HepG2 (cell line): ENCODE data around the gene DFFA.

Source experiments
- CTCF ChIP-seq: sonication (generic); formaldehyde crosslinking; IDR thresholded peaks from 2 replicates; pipeline ENCODE4 v1.5.0; 2020; ENCODE audit warnings: mild to moderate bottlenecking, missing genetic modification reagents, moderate library complexity
- JUND ChIP-seq: sonication (generic); formaldehyde crosslinking; IDR thresholded peaks from 2 replicates; pipeline ENCODE4 v1.8.0; 2022; ENCODE audit warnings: mild to moderate bottlenecking, missing genetic modification reagents
- RNF219 ChIP-seq: sonication (generic); formaldehyde crosslinking; IDR thresholded peaks from 2 replicates; pipeline ENCODE4 v1.5.0; 2020; ENCODE audit warnings: mild to moderate bottlenecking, missing genetic modification reagents
- SIN3A ChIP-seq: IDR thresholded peaks from 2 replicates; pipeline ENCODE4 v1.6.1; 2011; ENCODE audit warnings: low read depth, mild to moderate bottlenecking, control low read depth, low read length, borderline replicate concordance
- STAG1 ChIP-seq: sonication (generic); formaldehyde crosslinking; IDR thresholded peaks from 2 replicates; pipeline ENCODE4 v1.4.0; 2020; ENCODE audit warnings: missing genetic modification reagents
- ZNF883 ChIP-seq: sonication (generic); formaldehyde crosslinking; IDR thresholded peaks from 2 replicates; pipeline ENCODE4 v1.5.1; 2020; ENCODE audit warnings: mild to moderate bottlenecking, missing genetic modification reagents; ENCODE audit errors: not compliant biosample characterization

- TF ChIP-seq SIN3A: no peak
- TF ChIP-seq CTCF (CRISPR knock-in tag): no peak
- no peak for TF ChIP-seq JUND (CRISPR knock-in tag)
- TF ChIP-seq ZNF883 (CRISPR knock-in tag): no peak
- TF ChIP-seq RNF219 (CRISPR knock-in tag): no peak
- TF ChIP-seq STAG1: no peak
These were observed 926 bp upstream of the DFFA start for GRCh38 chr1:10473145-10473765.
